ENCODE results near the gene KRT8. TPM values are rescaled to one million over a fixed set of nuclear protein-coding genes. Genes with fewer than 3 reads are reported as not detected.

The KRT8 gene
- total and polyA plus RNA-seq, 10 of the 15 experiments (the other 5 are each of a cell fraction or from before 2014, with no cell fraction given) = 0.11 to 5.6 (median 0.37) TPM; not detected in 1

DNA sequence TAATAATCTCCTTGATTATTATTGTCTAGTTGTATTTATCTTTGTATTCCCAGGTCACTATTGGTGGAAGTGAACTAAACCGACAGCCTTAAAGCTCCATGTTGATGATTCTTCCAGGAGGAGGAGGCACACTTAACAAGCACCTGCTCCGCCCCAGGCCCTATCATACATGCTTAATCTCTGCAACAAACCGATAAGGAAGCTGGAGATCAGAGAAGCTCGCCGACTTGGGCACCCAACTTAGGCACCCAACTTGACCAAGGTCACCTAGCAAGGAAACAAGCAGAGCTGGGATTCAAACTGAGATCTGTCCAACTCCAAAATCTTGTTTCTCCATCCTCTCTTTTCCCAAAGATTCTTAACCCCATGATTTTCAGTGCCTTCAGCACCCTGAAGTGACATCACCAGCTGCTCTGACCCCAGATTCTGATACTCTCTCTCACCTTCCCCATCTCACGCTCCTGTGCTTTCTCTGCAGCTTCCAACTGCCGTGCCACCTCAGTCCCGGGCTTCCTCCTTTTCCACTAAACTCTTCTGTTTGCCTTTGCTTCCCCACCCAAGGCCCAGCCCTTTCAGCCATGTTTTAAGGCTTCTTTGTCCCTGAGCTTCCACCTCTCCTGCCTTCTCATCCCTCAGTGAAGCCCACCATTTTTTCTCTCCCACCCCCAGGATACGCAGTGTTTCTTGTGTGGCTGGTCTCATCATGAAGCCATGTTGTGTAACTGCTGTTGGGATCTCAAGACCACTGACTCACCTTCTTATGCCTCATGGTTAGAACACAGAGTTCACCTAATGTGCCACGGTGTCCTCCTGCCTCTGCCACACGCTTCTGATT is 37.4 kb upstream of the KRT8 start (continued):
- no peak for TF ChIP-seq GABPA (IDR thresholded peaks at IDR 0.05; ENCODE audit: low read depth)
- TF ChIP-seq TCF12 (IDR thresholded peaks at IDR 0.05; ENCODE audit: low read depth, low read length) = no peak
- TF ChIP-seq CBX5 (IDR thresholded peaks at IDR 0.05; ENCODE audit: low read depth) = no peak
- no peak for TF ChIP-seq FOXK2 (IDR thresholded peaks at IDR 0.05)
- TF ChIP-seq NFYB (IDR thresholded peaks at IDR 0.05; ENCODE audit: insufficient read depth, low read depth, low read length) = no peak
- no peak for TF ChIP-seq NBN (IDR thresholded peaks at IDR 0.05)

DNA sequence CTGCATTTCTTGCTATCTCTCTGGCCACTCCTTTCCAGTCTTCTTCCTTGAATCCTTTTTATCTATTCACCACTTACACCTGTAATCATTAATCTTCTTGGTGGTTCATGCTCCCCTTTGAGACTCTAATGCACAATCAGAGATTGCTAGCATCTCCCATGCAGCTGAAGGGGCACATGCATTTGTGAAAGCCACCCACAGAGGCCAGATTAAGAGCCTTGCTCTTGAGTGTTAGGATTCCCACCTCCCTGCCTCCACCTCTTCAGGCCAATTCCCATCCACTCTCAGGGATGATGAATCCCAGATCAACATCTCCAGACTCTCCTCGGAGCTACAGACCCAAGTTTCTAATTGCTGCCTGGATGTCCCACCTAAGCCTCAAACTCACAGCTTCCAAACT is 24.7 kb upstream of the KRT8 start:
- Histone ChIP-seq H3K36me3 (ENCODE audit: control insufficient read depth in 2 of 2, insufficient read depth in 2 of 2, low read length in 1 of 2) (no peaks in the 10 kb centered on the region), H3K79me2 (ENCODE audit: control insufficient read depth, insufficient read depth, low read length) (no peaks in the 10 kb centered on the region), H2AFZ (ENCODE audit: control insufficient read depth, low read depth, low read length) (no peak overlapping the region), H3K9me3 (replicated peaks; ENCODE audit: control insufficient read depth, insufficient read depth, low read length) (no peaks in the 10 kb centered on the region), H3K4me3 (no peak overlapping the region), H3K9ac (ENCODE audit: control insufficient read depth, insufficient read depth, low read length) (no peak overlapping the region), H3K4me2 (ENCODE audit: control insufficient read depth, insufficient read depth) (no peak overlapping the region), H3K27me3 (replicated peaks in 1 of 2; ENCODE audit: control insufficient read depth in 2 of 2, insufficient read depth in 2 of 2, low read length in 1 of 2) (no peaks in the 10 kb centered on the region), H3K4me1 (ENCODE audit: control insufficient read depth, insufficient read depth, low read length) (no peaks in the 10 kb centered on the region), H3K27ac (ENCODE audit: control insufficient read depth, insufficient read depth) (no peak overlapping the region), H4K20me1 (ENCODE audit: control insufficient read depth, insufficient read depth) (no peaks in the 10 kb centered on the region)
- no peak for FAIRE-seq
- ChIA-PET RAD21 (ENCODE audit: unreplicated experiment) (no interaction called here), POLR2A (no interaction called here), SMC1A (ENCODE audit: uncharacterized antibody, unreplicated experiment) (no interaction called here), CTCF (no interaction called here)
- TF ChIP-seq POLR2A (IDR thresholded peaks at IDR 0.05; ENCODE audit: low read depth, low read length) (no peak), JUND (IDR thresholded peaks at IDR 0.05; ENCODE audit: low read depth, low read length) (no peak), DPF2 (IDR thresholded peaks at IDR 0.05) (no peak), NFIC (IDR thresholded peaks at IDR 0.05; ENCODE audit: low read depth, low read length) (no peak), TAF1 (IDR thresholded peaks at IDR 0.05; ENCODE audit: borderline replicate concordance, low read depth, low read length) (no peak), RELA (IDR thresholded peaks at IDR 0.05; ENCODE audit: borderline replicate concordance, partially characterized antibody) (no peak), TBL1XR1 (IDR thresholded peaks at IDR 0.05; ENCODE audit: low read depth, low read length) (no peak), TARDBP (IDR thresholded peaks at IDR 0.05; ENCODE audit: borderline replicate concordance) (no peak)
- TF ChIP-seq, protein P1, sequence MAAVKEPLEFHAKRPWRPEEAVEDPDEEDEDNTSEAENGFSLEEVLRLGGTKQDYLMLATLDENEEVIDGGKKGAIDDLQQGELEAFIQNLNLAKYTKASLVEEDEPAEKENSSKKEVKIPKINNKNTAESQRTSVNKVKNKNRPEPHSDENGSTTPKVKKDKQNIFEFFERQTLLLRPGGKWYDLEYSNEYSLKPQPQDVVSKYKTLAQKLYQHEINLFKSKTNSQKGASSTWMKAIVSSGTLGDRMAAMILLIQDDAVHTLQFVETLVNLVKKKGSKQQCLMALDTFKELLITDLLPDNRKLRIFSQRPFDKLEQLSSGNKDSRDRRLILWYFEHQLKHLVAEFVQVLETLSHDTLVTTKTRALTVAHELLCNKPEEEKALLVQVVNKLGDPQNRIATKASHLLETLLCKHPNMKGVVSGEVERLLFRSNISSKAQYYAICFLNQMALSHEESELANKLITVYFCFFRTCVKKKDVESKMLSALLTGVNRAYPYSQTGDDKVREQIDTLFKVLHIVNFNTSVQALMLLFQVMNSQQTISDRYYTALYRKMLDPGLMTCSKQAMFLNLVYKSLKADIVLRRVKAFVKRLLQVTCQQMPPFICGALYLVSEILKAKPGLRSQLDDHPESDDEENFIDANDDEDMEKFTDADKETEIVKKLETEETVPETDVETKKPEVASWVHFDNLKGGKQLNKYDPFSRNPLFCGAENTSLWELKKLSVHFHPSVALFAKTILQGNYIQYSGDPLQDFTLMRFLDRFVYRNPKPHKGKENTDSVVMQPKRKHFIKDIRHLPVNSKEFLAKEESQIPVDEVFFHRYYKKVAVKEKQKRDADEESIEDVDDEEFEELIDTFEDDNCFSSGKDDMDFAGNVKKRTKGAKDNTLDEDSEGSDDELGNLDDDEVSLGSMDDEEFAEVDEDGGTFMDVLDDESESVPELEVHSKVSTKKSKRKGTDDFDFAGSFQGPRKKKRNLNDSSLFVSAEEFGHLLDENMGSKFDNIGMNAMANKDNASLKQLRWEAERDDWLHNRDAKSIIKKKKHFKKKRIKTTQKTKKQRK (IDR thresholded peaks at IDR 0.05; ENCODE audit: low read depth, low read length) = no peak
- TF ChIP-seq, protein P2, sequence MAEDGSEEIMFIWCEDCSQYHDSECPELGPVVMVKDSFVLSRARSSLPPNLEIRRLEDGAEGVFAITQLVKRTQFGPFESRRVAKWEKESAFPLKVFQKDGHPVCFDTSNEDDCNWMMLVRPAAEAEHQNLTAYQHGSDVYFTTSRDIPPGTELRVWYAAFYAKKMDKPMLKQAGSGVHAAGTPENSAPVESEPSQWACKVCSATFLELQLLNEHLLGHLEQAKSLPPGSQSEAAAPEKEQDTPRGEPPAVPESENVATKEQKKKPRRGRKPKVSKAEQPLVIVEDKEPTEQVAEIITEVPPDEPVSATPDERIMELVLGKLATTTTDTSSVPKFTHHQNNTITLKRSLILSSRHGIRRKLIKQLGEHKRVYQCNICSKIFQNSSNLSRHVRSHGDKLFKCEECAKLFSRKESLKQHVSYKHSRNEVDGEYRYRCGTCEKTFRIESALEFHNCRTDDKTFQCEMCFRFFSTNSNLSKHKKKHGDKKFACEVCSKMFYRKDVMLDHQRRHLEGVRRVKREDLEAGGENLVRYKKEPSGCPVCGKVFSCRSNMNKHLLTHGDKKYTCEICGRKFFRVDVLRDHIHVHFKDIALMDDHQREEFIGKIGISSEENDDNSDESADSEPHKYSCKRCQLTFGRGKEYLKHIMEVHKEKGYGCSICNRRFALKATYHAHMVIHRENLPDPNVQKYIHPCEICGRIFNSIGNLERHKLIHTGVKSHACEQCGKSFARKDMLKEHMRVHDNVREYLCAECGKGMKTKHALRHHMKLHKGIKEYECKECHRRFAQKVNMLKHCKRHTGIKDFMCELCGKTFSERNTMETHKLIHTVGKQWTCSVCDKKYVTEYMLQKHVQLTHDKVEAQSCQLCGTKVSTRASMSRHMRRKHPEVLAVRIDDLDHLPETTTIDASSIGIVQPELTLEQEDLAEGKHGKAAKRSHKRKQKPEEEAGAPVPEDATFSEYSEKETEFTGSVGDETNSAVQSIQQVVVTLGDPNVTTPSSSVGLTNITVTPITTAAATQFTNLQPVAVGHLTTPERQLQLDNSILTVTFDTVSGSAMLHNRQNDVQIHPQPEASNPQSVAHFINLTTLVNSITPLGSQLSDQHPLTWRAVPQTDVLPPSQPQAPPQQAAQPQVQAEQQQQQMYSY (CRISPR knock-in tag; IDR thresholded peaks at IDR 0.05) = no peak
- BruUV-seq (replicated peaks) = no TSS peak
- intact Hi-C loops (cut with micrococcal nuclease; ENCODE audit: unreplicated experiment) = no loop called here
- 0% methylated on average over 1 of the region's 1 CpG for WGBS (ENCODE audit: insufficient coverage, insufficient replicate concordance, low lambda C conversion rate, missing lambda C conversion rate)
- in situ Hi-C loops (cut with MboI) = no loop called here
- no peak for DNase-seq (ENCODE audit: low read depth, low spot score)
- no peak for ATAC-seq

All from GM12878 (cell line).